ENCODE measurements around the gene RABL3.

GRCh38 chr3:120756061-120756460, 13.7 kb upstream of the RABL3 start:
- TF ChIP-seq POLR2AphosphoS5 (IDR thresholded peaks at IDR 0.05) (no peak), POLR2A (IDR thresholded peaks at IDR 0.05) (no peak), CTCF (IDR thresholded peaks at IDR 0.05 in 8 of 11, conservative IDR thresholded peaks at IDR 0.05 in 3 of 11) (no peak)
